ENCODE measurements around the gene ATRN. TPM values are rescaled to one million over a fixed set of nuclear protein-coding genes. Genes with fewer than 3 reads are reported as not detected.

Gene ATRN
- 31.2 and 33.6 TPM in 2 replicates for total RNA-seq

GRCh38 chr20:3470627-3471396, at the start of gene ATRN:
ATRN (plus strand) TSS chr20:3471018; CDS start chr20:3471108, 90 bp downstream.

DNA sequence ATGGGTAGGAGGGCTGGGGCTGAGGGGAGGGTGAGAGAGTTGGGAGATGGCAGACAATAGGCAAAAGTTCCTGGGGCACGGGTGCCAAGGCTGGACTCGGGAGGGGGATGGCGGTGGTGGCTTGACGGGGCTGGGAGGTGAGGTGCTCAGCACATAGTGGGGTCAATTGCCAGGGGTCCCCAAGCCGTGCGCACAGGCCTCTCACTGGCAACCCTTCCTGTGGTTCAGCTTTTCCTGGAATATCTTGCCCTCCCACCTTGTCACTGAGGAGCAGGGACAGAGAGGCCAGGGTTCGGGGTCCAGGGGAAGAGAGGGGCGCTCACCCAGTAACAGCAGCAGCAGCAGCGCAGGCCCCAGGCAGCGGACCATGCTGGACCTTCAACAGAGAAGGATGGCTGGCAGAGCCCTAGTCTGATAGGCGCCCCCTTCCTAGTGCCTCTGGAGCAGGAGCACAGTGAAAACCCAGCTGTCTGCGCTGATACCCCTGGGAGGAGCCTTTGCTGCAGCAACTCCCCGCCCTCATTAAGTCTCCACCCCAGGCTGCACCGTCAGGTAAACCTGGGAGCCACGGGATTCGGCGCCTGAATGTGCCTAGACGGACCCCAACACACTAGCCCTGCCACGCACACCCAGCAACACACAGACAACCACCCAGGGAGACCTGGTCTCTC, 192.3 kb downstream of the ATRN start, which contains the start of gene GFRA4:
GFRA4 (minus strand) TSS at position 369 of the 671 bp plus-strand sequence; CDS start at position 369, 0 bp downstream.

GRCh38 chr20:3681931-3682781, 211.3 kb downstream of the ATRN start, which contains the start of gene ADAM33:
ADAM33 (minus strand) TSS chr20:3682010; CDS start chr20:3682004, 6 bp downstream.

Small RNA genes lying within 50 kb of the gene (small RNA-seq; reads per million reads assigned to genes)
- not detected for gene AL353193.1

Other genes with a start within 250 kb of the ATRN start
- 0.37 and 1.6 TPM in 2 replicates for gene SLC4A11, start 231.8 kb upstream of the ATRN start, total RNA-seq
- 10.7 and 11.5 TPM in 2 replicates for gene DNAAF9, start 63.3 kb upstream of the ATRN start, total RNA-seq
- not detected in 2 replicates for gene GFRA4, start 192.4 kb downstream of the ATRN start, total RNA-seq
- 88.6 and 101 TPM in 2 replicates for gene ADAM33, start 211.0 kb downstream of the ATRN start, total RNA-seq
- not detected in 2 replicates for gene SIGLEC1, start 241.6 kb downstream of the ATRN start, total RNA-seq